Hair follicle dermal papilla cell (primary cell): ENCODE results near the gene CPSF3. TPM values are rescaled to one million over a fixed set of nuclear protein-coding genes. Genes with fewer than 3 reads are reported as not detected.

ENCODE experiments used
- total RNA-seq: library from RNA; depleted of rRNA; stranded (reverse); fragments of >200 nt; gene quantifications from 2 replicates; pipeline ENCODE4 v1.2.3, GENCODE V29; 2012

CPSF3 gene
- 35.1 and 36.0 TPM in 2 replicates for total RNA-seq

DNA sequence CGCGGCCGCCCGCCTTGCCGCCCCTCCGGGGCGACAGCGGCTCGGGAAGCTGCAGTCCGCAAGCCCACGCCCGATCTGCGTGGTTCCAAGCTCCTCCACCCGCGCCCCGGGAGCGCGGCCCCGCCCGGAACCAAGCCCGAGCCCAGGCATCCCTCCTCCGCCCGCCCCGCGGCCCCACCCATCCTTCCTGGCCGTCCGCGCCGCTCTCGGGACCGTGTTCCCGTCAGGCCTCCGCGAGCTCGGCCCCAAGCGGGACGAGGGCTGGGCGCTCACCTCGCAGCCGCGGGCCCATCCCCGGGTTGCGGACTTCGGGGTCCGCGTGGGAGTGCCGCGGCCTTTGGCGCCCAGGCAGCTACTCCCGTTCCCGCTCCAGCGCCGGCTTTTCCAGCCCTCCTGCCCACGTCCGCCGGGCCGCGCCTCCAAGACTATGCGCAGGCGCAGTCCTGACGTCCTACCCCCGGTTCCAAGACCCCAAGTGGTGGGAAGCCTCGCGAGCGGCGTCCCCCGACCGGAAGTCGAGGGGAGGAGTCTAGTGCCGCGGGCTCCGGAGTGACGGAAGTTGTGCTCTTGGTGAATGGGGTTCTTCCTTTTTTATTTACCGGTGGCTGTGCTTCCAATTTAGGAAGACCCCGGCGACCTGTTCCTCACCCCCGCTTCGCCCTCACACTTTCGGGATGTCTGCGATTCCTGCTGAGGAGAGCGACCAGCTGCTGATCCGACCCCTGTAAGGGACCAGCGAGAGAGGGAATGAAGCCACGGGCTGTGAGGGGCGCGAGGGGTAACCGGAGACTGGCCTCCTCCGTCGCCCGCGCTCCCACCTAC is at the start of gene CPSF3, which contains the start of gene ITGB1BP1:
Gene CPSF3, plus strand, starts transcription at position 555 of the 822 bp plus-strand sequence. Its CDS starts 120 bp downstream, at position 675.
Gene ITGB1BP1, minus strand, starts transcription at position 429 of the 822 bp plus-strand sequence. CDS start 4,831 bp downstream, outside the sequence.

DNA sequence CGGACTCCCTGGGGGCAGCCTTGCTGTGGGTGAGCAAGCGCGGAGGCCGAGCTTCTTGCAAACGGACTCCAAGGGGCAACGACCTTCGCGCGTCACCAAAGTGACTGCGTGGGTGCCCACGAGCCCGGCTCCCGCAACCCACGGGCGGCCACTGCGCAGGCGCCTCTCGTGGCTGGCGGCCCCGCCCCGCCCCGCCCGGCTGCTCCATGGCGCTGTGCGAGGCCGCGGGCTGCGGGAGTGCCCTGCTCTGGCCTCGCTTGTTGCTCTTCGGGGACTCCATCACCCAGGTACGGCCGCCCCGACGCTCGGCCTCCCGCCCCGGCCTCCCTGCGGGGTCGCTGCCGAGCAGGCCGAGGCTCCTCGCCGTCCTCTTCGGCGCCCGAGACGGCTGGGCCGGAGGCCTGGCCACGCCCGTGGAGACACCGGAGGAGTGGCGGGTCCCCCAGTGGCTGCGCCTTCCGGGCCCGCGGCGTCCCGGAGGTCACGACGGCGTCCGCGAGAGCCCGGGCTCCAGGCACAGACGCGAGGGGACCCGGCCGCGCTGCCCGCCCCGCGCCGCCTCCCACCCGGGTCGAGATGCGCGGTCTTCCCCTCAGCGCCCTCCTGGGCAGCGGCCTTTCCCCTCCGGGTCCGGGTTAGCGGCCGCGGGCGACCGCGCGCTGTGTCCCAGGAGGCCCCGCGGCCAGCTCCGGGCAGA is 51.1 kb downstream of the CPSF3 start, which contains the start of gene IAH1:
Gene IAH1, plus strand, starts transcription at position 191 of the 697 bp plus-strand sequence. Its CDS starts 16 bp downstream, at position 207.

Other genes with a start within 250 kb of the CPSF3 start
- 34.0 and 44.6 TPM in 2 replicates for gene ASAP2, start 216.8 kb upstream of the CPSF3 start, total RNA-seq
- 30.3 and 37.9 TPM in 2 replicates for gene ITGB1BP1, start 126 bp upstream of the CPSF3 start, total RNA-seq
- 58.9 and 62.1 TPM in 2 replicates for gene IAH1, start 50.9 kb downstream of the CPSF3 start, total RNA-seq
- 42.0 and 47.4 TPM in 2 replicates for gene ADAM17, start 132.2 kb downstream of the CPSF3 start, total RNA-seq
- gene YWHAQ, start 207.3 kb downstream of the CPSF3 start, total RNA-seq, result 206 and 269 TPM in 2 replicates